Activated T-cell treated with anti-CD3 and anti-CD28 coated beads for 24 hours (primary cell): ENCODE data around the gene HOXB9.

Experiments used
- DNase-seq: peaks from one replicate; pipeline ENCODE4 v3.0.0-alpha.2; 2020; ENCODE audit warnings: low read depth

The HOXB9 gene

DNA sequence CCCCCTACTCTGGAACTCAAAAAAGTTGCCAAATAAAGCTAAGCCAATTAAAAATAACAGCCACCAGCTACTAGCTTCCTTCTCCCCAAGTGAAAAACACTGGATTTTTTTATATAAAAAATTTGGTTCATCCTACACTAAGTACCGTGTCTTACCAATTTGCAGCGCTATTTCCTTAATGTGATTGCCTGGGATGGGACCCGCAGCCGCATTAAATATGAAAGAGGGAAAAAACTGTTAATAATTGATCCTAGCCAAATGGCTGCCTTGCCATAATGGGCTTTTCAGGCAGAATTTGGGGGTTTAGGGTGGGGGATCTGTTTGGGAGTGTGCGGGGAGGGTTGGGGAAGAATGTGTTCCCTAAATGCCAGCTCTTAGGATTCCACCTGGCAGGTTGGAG lies 2.0 kb downstream of the HOXB9 start:
- DNase-seq, result no peak

DNA sequence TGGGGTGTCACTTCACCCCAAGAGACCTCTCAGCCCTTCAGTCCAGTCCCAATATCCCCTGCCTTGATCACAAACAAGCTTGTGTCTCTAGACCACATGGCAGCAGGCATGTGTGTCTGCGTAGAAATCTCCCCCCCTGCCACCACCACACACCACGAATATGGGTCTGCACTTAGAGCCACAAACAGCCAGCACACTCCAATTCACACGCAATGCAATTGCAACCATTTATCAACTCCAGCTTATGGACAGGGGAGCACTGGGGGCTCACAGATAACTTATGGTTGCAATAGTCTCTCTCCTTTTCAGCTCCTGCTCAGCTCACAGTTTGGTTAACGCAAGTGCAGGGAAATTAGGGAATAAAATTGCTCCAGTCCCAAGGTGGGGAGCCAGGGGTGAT lies 2.6 kb downstream of the HOXB9 start:
- no peak for DNase-seq

- no peak for DNase-seq
Observed at GRCh38 chr17:48622857-48623256, 3.3 kb downstream of the HOXB9 start.

- DNase-seq, result no peak
Observed at GRCh38 chr17:48621410-48622392, 4.5 kb downstream of the HOXB9 start.

GRCh38 chr17:48620461-48621139 lies 5.6 kb downstream of the HOXB9 start:
- DNase-seq, result no peak

DNA sequence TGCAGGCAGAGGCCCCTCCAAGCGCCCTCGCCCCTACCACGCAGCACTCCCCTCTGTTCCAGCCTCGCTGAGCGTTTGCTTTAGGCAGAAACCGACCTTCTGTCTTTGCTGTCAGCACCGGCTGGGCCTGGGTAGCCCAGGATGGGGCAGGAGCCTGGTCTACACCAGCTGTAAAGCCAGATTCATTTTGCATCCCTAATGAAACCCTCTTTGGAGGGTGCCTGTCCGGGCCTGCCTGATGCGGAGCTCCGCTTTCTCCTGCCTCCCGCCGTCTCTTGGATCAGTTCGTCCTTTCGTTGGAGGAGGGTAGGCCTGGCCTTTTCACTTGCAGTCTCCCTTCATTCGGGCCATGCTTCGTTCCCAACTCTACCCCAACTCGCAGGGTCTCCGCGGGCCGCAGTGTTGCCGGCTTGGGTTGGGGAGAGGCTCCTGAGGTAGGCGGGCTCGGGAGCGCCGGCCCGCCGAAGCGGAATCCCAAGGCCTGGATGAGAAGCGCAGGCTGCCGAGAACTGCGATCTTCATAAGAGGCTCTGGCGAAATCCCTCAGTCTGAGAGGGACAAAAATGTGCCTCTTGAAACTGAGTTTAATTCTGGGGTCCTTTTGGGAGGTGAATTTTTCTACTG lies 6.2 kb downstream of the HOXB9 start:
- DNase-seq, result no peak

GRCh38 chr17:48618256-48618896 lies 7.8 kb downstream of the HOXB9 start:
- peak; percentile 79 for DNase-seq

- no peak for DNase-seq
Observed at GRCh38 chr17:48617471-48618255, 8.5 kb downstream of the HOXB9 start.

GRCh38 chr17:48616717-48617470 lies 9.3 kb downstream of the HOXB9 start:
- DNase-seq, result no peak

DNA sequence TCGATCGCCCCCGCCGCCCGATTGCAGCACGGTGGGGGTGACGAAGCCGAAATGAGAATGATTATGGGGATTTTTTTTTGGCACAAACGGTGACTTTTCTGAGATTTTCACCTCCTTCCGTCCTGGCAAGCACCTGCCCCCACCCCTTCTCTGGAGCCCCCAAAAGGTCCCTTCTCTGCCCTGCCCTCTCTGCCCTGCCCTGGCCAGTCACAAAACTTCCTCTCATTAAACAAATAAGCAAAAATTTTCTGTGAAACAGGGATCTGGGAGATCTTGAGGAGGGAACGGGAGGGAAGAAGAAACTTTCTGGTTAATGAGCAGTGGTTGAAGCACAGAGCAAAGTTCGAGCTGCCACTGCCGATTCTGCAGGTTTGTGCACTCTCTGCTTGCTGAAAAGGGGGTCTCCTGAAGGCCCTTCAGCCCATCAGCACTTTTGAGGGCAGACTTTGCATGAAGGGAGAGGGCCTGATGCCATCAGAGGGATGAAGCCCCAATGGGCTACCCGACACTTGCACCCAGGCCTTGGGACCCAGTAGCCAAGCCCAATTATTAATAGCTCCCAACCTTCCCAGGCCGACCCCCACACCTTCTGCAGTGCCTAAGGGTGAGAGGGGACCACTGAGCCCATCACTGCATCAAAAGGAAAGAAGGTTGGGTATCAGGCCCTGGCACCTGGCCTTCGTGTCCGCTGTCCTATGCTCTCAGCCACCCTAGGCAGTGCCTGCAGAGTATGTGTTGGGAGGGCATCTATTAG lies 10.0 kb downstream of the HOXB9 start:
- DNase-seq, result no peak

DNA sequence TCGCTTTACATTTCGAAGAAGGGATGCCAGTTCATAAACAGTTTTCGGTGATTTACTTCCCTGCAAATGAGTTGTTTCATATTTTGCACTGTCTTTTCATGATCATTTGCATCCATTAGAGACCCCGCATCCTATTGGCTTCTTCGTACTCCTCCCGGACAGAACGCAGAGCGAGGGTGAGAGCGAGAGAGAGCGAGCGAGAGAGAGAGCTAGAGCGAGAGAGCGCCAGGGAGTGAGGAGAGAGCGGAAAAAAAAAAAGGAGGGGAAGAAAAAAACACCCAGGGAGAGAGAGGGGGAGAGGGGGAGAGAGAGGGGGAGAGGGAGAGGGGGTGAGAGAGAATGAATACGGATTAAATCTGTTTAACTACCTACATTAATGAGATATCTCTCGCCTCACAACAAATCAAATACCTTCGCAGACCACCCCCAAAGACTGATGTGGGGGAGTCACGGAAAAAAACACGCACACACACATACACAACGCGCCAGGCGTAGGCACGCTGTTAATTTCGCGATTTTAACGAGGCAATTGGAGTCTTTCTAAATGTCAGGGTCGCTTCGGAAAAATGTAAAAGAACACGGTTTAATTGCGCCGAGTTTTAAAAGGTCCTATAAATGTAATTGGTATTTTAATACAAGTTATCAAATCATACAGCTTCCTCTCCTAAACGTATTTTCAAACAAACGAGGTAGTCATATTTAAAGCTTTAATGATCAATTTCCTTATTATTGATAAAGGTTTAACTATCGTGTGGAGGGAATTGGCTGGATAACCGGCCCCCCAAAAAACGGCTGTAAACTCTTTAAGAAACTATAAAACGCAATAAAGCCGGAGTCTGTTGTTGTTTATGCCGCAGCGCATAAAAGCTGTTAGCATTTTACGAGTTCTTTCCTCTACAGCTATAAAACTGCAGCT lies 10.9 kb downstream of the HOXB9 start, which contains the start of gene HOXB8:
TSS of gene HOXB8 (minus strand) at position 246 of the 916 bp plus-strand sequence. CDS start 588 bp downstream, outside the sequence.
- DNase-seq, result no peak

GRCh38 chr17:48613862-48614694 lies 12.1 kb downstream of the HOXB9 start:
- DNase-seq, result no peak

DNA sequence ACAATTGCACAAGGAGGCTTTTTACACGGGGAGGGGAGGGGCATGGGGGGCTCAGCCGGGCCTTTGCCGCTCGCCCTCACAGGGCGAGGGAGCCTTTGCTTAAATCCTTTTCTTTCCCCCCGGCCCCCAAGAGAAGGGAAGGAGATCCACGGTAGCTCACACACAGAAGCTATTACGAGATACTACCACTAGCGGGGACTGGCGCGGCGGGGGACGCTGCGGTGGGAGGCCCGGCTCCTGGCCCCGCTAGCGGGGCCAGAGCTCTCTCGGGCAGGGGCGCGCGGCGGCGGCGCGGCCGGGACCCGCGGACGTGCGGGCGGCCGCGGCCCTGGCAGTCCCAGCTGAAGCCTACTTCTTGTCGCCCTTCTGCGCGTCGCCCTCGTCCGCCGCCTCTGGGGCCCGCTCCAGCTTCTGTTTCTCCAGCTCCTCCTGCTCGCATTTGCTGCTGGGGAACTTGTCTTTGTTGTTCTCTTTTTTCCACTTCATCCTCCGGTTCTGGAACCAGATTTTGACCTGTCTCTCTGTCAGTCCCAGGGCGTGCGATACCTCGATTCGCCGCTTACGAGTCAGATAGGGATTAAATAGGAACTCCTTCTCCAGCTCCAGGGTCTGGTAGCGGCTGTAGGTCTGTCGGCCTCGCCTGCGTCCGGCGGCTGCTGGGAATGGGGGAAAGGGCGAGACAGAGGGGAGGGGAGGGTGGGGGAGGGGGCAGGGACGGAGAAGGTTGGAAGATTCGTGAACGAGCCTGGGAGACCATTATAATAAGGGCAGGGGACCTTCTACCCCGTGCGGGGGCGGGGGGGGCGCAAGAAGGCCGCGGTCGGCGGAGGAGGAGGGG lies 13.1 kb downstream of the HOXB9 start:
- DNase-seq, result no peak

GRCh38 chr17:48612456-48612853 lies 13.7 kb downstream of the HOXB9 start:
- no peak for DNase-seq

DNA sequence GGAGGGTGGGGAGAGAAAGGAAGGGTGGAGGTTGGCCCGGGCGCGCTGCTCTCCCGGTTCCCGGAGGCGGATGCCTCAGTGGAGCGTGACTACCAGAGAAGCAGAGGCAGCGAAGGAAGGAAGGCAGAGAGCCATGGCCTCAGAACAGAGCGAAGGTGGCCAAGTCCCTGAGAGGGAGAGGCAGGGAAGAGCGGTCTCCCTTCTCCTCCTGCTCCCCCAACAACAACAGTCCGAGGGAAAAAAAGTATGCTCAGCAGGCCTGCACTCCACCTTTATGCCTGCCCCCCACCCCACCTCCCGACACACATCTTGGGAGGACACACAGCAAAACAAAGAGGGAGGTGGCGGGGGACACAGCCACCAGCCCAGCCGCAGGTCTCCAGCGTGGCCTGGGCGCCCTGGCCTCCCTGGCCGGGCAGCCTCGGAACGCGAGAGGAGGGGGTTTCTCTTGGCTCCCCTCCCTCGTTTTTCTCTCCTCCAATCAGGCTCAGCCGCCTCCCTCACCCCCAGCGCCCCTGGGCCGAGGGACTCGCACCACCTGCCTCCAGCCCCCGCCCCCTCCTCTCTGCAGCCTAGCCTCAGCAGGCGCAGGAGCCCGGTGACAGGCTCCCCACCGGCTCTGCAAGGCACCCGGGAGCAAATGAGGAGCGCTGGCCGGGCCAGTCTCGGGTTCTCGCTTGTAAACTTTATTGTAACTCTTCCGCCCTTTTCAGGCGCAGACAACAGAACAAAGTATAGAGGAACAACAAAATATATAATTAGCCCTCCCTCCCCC lies 14.3 kb downstream of the HOXB9 start:
- DNase-seq, result no peak

DNA sequence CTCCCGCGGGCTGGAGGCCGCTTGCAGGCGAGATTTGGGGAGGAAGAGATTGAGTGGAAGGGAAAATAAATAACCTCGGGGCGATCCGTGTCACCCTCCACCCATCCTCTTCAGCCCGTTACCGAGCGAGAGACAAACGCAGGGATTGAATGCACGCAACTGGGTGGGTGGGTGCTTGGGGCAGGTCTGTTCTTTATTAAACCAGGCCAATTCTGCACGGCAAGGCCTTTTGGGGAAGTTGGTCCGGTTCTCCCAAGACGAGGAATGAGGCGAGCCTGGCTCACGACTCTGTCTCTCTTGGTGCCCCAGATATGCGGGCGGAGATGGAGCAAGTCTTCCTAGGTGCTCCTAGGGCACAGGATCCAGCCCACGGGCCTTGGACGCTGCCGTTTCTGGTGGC lies 14.9 kb downstream of the HOXB9 start:
- DNase-seq, result no peak
